Measurements from ENCODE around the gene SLIT1. TPM values are rescaled to one million over a fixed set of nuclear protein-coding genes. Genes with fewer than 3 reads are reported as not detected.

SLIT1 gene
- total and polyA plus RNA-seq, 12 donors: 0.05 to 0.65 (median 0.15) TPM

- TF ChIP-seq CTCF (IDR thresholded peaks at IDR 0.05) (no peak), POLR2A (IDR thresholded peaks at IDR 0.05) (no peak)
- 64 to 75% (median 70%) methylated on average over 5 of the region's 5 CpGs for WGBS, 4 donors
- Histone ChIP-seq H3K36me3 (replicated peaks in 1 of 2) (no peaks in the 10 kb centered on the region), H3K4me3 (no peak overlapping the region), H3K4me1 (replicated peaks in 1 of 2) (no peaks in the 10 kb centered on the region), H3K27ac (no peak overlapping the region), H3K9me3 (replicated peaks in 1 of 3) (no peaks in the 10 kb centered on the region), H3K27me3 (no peaks in the 10 kb centered on the region)
- DNase-seq: no peak
- intact Hi-C loops (cut with DNase I): no loop called here
These were observed 7.7 kb downstream of the SLIT1 start for GRCh38 chr10:97178074-97178473.

GRCh38 chr10:97176226-97176625, 9.5 kb downstream of the SLIT1 start:
- 72 to 83% (median 79%) methylated on average over 5 of the region's 5 CpGs for WGBS, 4 donors
- H3K27me3 ChIP-seq: no peaks in the 10 kb centered on the region
- DNase-seq: no peak

GRCh38 chr10:97175586-97175985, 10.2 kb downstream of the SLIT1 start:
- Histone ChIP-seq H3K36me3 (replicated peaks in 1 of 2) (no peaks in the 10 kb centered on the region), H3K27ac (no peak overlapping the region), H3K9me3 (replicated peaks in 1 of 3) (no peaks in the 10 kb centered on the region), H3K4me3 (no peak overlapping the region), H3K27me3 (no peaks in the 10 kb centered on the region), H3K4me1 (replicated peaks in 1 of 2) (no peaks in the 10 kb centered on the region)
- intact Hi-C loops (cut with DNase I): no loop called here
- DNase-seq: no peak
- no peak for TF ChIP-seq CTCF (IDR thresholded peaks at IDR 0.05)
- TF ChIP-seq POLR2A (IDR thresholded peaks at IDR 0.05): no peak
- 84 to 97% (median 93%) methylated on average over 4 of the region's 4 CpGs for WGBS, 4 donors

More at GRCh38 chr10:97176226-97176625, 9.5 kb downstream of the SLIT1 start:
- no peak overlapping the region for H3K27ac ChIP-seq
- no peak overlapping the region for H3K4me3 ChIP-seq
- no peaks in the 10 kb centered on the region for H3K4me1 ChIP-seq (replicated peaks in 1 of 2)
- H3K36me3 ChIP-seq (replicated peaks in 1 of 2): no peaks in the 10 kb centered on the region
- TF ChIP-seq POLR2A (IDR thresholded peaks at IDR 0.05): no peak
- no peak for TF ChIP-seq CTCF (IDR thresholded peaks at IDR 0.05)
- intact Hi-C loops (cut with DNase I): no loop called here
- H3K9me3 ChIP-seq (replicated peaks in 1 of 3): no peaks in the 10 kb centered on the region

- DNase-seq: no peak
- H3K27me3 ChIP-seq: no peaks in the 10 kb centered on the region
- no peak for TF ChIP-seq CTCF (IDR thresholded peaks at IDR 0.05)
- TF ChIP-seq POLR2A (IDR thresholded peaks at IDR 0.05): no peak
- no peaks in the 10 kb centered on the region for H3K36me3 ChIP-seq (replicated peaks in 1 of 2)
- no peak overlapping the region for H3K4me3 ChIP-seq
- no peak overlapping the region for H3K27ac ChIP-seq
- intact Hi-C loops (cut with DNase I): no loop called here
- no peaks in the 10 kb centered on the region for H3K4me1 ChIP-seq (replicated peaks in 1 of 2)
- no peaks in the 10 kb centered on the region for H3K9me3 ChIP-seq (replicated peaks in 1 of 3)
These were observed 10.8 kb downstream of the SLIT1 start for GRCh38 chr10:97174941-97175340.

Measured in adrenal gland (tissue), 12 donors.